Measurements from ENCODE around the gene ILF2.

ILF2 gene

GRCh38 chr1:153626477-153626903 lies 44.3 kb downstream of the ILF2 start:
- DNase-seq: no peak

DNA sequence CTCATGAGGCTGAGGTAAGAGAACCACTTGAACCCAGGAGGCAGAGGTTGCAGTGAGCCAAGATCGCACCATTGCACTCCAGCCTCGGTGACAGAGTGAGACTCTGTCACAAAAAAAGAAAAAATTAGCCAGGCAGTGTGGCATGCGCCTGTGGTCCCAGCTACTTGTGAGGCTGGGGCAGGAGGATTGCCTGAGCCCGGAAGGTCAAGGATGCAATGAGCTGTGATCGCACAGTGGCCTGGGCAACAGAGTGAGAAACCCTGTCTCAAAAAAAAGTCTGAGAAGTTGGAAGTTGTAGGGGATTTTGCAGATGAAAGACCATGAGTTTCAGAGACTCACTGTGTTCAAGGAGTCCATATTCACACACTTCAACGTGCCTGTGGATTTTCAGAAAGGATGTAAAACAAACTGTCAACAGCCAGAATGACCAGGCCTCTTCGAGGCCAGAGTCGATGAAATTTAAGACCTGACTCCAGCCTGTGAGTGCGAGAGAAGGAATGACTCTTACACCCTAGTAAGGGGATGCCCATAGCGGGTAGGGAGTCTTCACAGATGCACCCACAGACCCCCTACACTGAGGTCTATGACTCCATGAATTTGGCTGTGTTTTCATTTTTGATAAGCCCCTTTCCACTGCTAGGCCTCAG lies 45.7 kb downstream of the ILF2 start:
- no peak for DNase-seq

GRCh38 chr1:153623101-153623500 lies 47.7 kb downstream of the ILF2 start:
- DNase-seq: no peak

- no peak for DNase-seq
Observed at GRCh38 chr1:153619171-153619570, 51.6 kb downstream of the ILF2 start.

DNA sequence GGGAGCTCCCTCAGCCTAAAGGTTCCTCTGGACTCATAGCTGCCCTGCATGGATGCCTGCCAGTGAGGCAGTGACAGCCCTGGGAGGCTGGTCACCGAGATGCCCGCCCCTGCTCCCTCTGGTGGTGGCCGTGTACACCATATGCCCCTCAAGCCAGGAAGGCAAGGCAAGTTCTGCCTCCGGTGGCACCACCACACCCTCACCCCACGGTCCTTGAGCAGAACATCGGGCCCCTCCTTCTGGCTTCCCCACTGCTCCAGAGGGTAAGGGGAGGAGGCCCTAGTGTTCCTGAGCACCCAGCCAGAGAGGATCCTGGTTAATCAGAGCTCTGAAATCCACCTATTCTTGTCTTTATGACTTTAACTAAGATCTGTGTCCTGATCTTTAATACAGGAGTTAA lies 53.1 kb downstream of the ILF2 start:
- DNase-seq: peak; percentile 86

- no peak for DNase-seq
Observed at GRCh38 chr1:153616917-153617311, 53.9 kb downstream of the ILF2 start.

DNA sequence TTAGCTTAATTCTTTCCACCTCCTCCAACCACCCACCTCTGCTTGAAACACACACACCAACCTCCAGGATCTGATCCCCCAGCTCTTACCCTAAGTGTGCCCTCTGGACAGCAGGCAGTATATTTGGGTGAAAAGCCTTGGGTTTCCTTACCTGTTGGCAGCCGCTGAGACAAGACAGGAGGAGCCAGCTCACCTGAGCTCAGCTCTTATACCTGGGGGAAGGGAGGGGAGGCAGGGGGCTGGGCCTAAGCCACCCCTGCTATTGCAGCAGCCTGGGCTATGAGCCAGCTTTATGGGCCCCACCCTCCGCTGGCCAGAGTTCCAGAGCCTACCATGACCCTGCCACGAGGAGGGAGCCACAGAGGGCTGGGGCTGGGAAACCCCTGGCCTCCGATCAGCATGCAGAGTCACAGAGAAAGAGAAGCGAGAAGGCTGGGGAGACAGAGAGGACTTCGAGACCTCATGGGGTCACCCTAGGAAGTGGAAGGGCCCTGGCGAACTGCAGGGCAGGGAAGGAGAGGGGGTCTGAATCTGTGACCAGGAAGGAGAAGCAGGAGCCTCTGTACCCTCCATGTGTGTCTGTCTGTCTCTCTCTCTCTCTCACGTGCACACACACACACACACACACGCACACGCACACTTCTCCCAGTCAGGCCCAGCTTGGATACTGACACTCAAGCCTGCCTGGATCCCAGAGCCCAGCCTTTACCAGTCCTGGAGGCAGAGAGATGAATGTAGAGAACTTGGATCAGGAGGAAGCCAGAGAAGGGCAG lies 54.5 kb downstream of the ILF2 start, which contains the start of gene S100A14:
Gene S100A14 (minus strand): TSS at position 182 of the 773 bp plus-strand sequence. CDS start 467 bp downstream, outside the sequence.
- DNase-seq: no peak

DNA sequence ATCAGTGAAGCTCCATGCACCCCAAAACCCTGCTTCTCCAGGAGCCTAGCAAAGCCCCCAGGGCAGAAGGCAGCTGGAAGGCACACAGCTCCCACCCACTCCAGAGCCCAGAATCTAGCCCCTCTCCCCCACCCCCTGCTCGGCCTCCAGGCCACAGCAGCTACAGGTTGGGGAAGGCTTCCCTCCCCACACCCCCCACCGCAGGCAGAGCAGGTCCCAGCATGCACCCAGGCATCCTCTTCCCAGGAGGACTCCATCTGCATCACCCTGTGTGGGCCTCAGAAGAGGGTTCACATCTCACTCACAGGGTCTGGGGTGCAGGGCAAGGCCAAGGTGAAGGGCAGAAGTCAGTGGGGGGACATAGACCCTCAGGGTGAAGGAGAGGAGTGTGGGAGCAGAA lies 55.4 kb downstream of the ILF2 start:
- no peak for DNase-seq

DNA sequence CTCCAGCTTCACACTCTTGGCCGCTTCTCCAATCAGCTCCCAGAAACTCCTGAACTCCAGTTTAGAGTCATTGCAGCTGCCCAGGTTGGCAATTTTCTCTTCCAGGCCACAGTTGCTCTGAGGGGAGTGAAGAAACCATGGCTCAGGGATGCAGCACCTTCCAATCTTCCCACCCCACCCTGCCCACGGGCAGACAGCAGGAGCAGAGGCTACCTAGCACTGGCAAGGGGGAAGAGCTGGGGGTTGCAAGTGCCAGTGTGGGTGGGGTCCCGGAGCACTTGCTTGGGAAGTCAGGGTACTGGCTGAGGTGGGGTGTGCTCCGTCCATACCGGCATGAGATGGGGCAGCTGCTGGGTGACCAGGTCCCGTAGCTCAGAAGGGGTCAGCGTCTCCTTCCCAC lies 55.9 kb downstream of the ILF2 start:
- DNase-seq: no peak

- no peak for DNase-seq
Observed at GRCh38 chr1:153614189-153614900, 56.4 kb downstream of the ILF2 start.

- DNase-seq: no peak
Observed at GRCh38 chr1:153613406-153613805, 57.4 kb downstream of the ILF2 start.

DNA sequence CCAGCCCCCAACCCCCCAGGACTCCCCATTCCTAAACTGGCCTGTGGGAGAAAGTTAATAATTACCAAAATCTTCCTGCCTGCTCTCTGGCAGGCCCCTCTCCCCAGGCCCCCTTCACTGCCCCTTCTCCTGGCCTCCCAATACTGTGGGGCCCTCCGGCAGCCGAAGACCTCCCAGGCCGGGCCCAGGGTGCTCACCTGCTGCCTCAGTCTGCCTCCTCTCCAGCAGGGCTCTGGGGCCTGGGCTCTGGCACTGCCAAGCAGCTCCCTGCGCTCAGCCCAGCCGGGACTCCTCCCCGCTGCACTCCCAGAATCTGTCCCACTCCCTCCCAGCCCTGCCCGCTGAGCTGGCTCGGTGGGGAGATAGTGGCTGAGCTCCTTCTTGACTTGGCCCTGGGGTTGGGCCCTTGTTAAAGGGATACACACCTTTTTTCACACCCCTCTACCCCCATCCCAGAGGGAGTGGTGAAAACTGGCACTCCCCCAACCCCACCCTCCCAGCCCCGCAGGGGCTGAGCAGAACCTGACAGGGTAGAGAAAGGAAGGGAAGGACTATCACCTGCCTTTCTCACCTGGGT lies 58.0 kb downstream of the ILF2 start, which contains the start of gene S100A16:
Gene S100A16 (minus strand): TSS at position 383 of the 577 bp plus-strand sequence. CDS start 4,986 bp downstream, outside the sequence.
- no peak for DNase-seq

- DNase-seq: no peak
Observed at GRCh38 chr1:153612111-153612754, 58.6 kb downstream of the ILF2 start.
